UCSD-AML1 (cell line): ENCODE results near the gene LTBP3.
A peak's percentile ranks its signal among the peaks of the same experiment; 100 is the strongest.

Source experiments
- DNase-seq: peaks from one replicate; lab custom pipeline; 2025; ENCODE audit not compliant: unreplicated experiment; lab: John Stamatoyannopoulos, UW

Gene LTBP3

GRCh38 chr11:65558002-65558929, at the start of gene LTBP3:
LTBP3 (minus strand) TSS chr11:65558359; CDS start chr11:65557959, 400 bp downstream.
- DNase-seq = no peak

- DNase-seq = no peak
Observed at GRCh38 chr11:65606876-65607613, 48.9 kb upstream of the LTBP3 start.

- no peak for DNase-seq
Observed at GRCh38 chr11:65604258-65604657, 46.1 kb upstream of the LTBP3 start.

GRCh38 chr11:65599955-65600246, 41.7 kb upstream of the LTBP3 start:
- DNase-seq = no peak

- DNase-seq = no peak
Observed at GRCh38 chr11:65599216-65599954, 41.2 kb upstream of the LTBP3 start.

GRCh38 chr11:65598258-65598699, 40.1 kb upstream of the LTBP3 start:
- no peak for DNase-seq

- DNase-seq = no peak
Observed at GRCh38 chr11:65596520-65596919, 38.4 kb upstream of the LTBP3 start.

GRCh38 chr11:65595543-65596281, 37.6 kb upstream of the LTBP3 start, which contains the start of gene KCNK7:
KCNK7 (minus strand) TSS chr11:65595800; CDS start chr11:65595772, 28 bp downstream.
- no peak for DNase-seq

GRCh38 chr11:65595131-65595530, 37.0 kb upstream of the LTBP3 start:
- DNase-seq = no peak

- DNase-seq = peak; percentile 36
Observed at GRCh38 chr11:65593518-65594414, 35.6 kb upstream of the LTBP3 start.

GRCh38 chr11:65592858-65593517, 34.8 kb upstream of the LTBP3 start:
- no peak for DNase-seq

GRCh38 chr11:65591939-65592857, 34.0 kb upstream of the LTBP3 start:
- DNase-seq = no peak

GRCh38 chr11:65590240-65590738, 32.1 kb upstream of the LTBP3 start:
- no peak for DNase-seq

- DNase-seq = no peak
Observed at GRCh38 chr11:65589444-65590239, 31.5 kb upstream of the LTBP3 start.

- DNase-seq = peak; percentile 62
Observed at GRCh38 chr11:65588199-65589054, 30.3 kb upstream of the LTBP3 start.

- no peak for DNase-seq
Observed at GRCh38 chr11:65586676-65587075, 28.5 kb upstream of the LTBP3 start.
